HG02870 (cell line): ENCODE results near the gene MPZL1.

ENCODE experiments used
- ATAC-seq: cut with Tn5 transposase; IDR thresholded peaks from one replicate; pipeline ENCODE4 v1.9.1; 2021; ENCODE audit warnings: mild to moderate bottlenecking, moderate library complexity; ENCODE audit not compliant: unreplicated experiment

The MPZL1 gene

GRCh38 chr1:167748906-167749305, 27.1 kb downstream of the MPZL1 start:
- ATAC-seq: no peak

- ATAC-seq: no peak
Observed at GRCh38 chr1:167749741-167750140, 28.0 kb downstream of the MPZL1 start.

DNA sequence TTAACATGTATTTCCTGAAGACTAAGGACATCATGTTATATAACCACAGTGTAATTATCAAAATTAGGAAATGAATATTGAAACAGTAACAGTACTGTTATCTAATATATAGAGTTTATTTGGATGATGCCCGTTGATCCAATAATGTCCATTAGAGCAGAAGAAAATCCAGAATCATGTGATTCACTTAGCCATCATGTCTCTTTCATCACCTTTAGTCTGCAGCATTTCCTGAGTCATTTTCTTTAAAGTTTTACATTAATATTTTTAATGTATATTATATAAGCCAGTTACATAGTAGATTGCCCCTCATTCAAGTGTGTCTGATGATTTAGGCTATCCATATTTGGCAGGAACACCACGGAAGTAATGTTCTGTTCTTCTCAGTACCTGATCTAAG, 28.9 kb downstream of the MPZL1 start:
- no peak for ATAC-seq

DNA sequence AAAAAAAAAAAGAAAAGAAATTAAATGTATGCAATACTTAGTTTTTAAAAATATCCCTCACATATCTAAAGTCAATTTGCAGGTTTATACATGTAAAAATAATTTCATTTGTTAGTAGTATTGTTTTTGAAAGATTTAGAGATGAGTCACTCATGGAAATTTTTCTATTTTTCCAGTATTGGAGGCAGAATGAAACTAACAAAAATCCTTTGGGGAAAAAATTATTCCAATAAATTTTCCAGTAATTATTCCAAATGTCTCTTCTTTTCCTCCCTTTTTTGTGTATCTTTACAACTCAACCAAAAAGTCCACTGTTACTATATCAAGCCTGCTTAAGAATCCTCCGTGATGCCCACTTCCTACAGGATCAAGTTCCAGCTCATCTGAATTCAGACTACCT, 29.9 kb downstream of the MPZL1 start:
- no peak for ATAC-seq

DNA sequence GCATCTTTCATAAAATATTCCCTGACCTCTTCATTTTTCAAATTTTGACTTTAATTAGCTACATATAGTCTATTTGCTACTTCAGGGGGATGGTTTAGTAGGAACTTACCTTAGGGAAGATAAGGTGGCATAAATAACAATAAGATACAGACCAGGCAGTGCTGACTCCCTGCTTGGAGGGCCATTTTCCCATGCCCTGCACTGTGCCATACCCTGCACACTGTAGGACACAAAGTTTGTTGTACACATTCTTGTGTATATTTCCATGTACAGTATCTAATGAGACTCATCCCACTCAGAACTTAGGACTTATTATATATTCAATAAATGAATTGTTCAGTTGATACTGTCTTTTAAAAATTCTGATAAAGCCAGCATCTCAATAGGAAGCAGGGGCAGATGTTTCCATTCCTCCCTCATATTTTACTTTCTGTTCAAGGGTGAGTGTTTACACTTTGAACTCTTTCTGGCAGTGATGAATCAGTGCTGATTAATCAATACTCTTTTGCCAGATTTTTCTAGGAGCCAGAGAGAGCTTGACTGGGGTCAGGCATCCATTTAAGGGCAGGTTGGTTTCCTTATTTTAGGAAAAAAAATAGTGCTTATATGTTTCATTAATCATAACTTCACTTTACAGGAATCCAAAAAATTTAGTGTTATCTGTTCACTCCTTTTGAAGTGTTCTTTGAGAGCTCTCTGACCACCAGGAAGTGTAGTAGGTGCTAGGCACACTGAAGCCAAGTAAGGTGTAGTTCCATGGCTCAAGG, 30.6 kb downstream of the MPZL1 start:
- ATAC-seq: no peak

GRCh38 chr1:167755654-167756053, 33.9 kb downstream of the MPZL1 start:
- ATAC-seq: no peak

DNA sequence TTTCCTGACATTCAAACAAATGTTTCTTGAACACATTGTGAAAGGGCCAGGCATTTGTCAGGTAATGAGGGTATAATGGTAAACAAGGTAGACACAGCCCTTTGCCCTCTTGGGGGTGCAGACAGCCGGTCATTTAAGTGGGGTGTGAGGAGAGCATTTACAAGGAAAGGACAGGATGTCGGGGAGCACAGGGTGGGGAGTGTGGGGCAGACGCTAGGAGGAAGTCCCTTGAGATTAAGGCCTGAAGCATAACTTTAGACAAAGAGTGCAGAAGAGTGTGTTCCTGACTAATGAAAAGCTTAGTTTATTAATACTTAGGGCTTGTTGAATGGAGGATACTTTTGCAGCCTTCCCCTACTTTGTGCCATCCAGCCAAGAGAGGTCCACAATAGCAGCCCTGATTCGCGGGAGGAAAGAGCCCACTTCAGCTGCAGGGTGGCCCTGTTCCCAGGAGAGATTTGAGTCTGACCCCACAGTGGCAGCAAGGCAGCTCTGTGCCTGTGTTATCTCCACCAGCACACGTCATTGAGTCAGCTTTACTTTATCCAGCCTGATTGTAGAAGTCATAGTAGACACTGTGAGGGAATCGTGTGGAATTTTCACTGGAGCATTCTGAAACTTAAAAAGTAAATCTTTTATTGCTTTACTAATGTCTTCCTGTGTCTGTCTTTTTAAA, 35.1 kb downstream of the MPZL1 start:
- no peak for ATAC-seq

- ATAC-seq: no peak
Observed at GRCh38 chr1:167757433-167758309, 35.9 kb downstream of the MPZL1 start.

DNA sequence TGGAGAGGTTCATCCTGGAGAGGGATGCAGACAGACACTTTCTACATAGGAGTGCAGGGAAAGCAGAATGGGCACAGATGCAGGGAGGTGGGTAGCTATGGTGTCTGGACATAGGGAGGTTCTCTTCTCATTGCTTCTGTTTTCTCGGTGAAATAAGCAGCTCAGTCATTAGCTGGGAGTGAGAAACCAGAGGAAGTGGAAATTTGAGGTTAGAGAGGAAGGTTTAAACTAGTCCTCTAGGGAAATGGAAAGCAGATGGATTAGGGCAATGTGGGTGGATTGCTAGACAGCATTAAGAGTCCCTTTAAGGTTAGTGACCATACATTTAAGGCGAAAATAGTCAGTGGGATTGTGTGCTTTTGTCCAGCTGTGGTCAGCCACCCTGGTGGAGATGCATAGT, 39.6 kb downstream of the MPZL1 start:
- no peak for ATAC-seq

DNA sequence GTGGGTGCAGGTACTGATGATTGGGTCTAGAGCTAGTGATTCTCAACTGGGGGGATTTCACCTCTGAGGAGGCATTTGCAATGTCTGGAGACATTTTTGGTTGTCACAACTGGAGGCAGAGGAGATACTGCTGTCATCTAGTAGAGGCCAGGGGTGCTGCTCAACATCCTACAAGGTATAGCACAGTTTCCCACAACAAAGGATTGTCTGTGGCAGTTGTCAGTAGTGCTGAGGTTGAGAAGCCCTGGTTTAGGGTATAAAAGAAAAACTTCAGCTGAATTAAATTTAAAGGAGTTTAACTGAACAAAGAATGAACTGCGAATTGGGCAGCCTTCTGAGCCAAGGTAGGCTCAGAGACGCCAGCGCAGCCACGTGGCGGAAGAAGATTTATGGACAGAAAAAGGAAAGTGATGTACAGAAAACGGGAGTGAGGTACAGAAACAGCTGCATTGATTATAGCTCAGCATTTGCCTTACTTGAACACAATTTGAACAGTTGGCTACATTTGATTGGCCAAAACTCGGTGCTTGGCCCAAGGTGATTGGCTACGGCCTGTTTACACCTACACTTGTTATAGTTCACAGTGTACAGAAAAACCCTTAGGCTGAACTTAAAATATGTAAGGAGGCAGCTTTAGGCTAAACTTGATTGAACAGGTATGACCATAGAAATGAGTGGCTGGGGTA, 40.4 kb downstream of the MPZL1 start:
- no peak for ATAC-seq

- ATAC-seq: no peak
Observed at GRCh38 chr1:167763525-167764220, 41.9 kb downstream of the MPZL1 start.

GRCh38 chr1:167764458-167765330, 42.9 kb downstream of the MPZL1 start:
- ATAC-seq: no peak

DNA sequence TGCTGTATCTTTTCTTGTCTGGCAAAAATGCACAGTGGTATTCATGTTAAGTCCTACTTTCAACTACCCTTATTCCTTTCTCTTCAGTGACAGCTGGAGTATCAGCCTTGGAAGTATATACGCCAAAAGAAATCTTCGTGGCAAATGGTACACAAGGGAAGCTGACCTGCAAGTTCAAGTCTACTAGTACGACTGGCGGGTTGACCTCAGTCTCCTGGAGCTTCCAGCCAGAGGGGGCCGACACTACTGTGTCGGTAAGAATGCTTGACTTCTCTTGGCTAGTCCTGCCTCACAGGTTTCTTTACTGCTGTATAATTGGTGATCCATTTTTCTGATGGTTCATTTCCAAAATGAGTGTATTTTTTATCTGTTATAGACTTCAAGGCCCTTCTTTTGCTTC, 43.7 kb downstream of the MPZL1 start:
- no peak for ATAC-seq

- ATAC-seq: no peak
Observed at GRCh38 chr1:167766538-167766937, 44.8 kb downstream of the MPZL1 start.

- no peak for ATAC-seq
Observed at GRCh38 chr1:167767761-167768160, 46.0 kb downstream of the MPZL1 start.

DNA sequence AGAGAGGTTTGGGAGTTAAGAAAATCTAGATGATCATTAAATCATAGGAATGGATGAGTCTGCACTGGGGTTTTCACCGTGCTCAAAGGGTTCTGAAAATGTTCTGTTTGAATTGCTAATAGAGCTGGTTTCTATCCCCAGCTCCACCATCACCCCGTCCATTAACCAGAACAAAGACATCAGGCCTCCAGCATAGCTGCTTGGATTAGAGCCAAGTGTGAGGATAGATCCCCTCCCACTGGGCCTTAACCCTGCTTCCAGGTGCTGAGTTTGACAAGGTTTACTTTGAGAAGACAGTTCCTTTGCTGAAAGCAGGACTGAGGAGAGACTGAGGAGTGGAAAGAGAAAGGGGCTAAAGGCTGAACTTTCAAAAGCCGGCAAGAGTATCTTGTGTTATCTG, 48.3 kb downstream of the MPZL1 start:
- no peak for ATAC-seq

DNA sequence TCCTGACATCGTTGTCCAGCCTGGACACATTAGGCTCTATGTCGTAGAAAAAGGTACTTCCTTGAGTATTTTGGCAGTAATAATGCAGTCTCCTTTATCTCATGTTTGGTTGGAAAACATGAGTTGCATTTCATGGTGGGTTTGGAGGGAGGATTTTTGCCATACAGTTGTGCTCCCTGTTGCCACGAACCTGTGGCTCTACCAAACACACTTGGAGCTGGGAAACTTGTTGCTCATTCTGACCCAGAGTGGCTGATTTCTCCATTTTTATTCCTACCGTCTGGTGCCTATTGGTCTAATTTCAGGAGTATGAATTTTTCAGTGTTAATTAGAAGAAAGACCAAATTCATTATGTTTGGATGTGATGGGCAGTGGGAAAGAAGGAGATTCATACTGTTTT, 50.7 kb downstream of the MPZL1 start:
- ATAC-seq: no peak

- no peak for ATAC-seq
Observed at GRCh38 chr1:167773516-167773915, 51.7 kb downstream of the MPZL1 start.

DNA sequence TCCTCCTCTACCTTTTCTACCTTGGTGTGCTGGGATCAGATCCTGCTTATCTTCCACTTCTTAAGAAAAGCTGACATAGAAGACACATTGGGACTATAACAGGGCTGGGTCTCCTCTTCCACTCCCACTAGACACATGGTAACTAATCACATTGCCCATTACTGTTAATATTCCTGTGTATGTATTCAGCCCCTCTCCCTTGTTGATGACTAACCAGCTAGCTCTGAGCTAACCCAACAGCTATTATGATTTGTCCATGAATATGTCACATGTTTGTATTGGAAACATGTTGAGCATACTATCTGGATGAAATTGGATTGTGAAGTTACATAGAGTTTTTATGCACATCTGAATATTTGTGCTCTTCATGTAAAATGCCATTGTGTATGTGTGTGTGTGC, 52.9 kb downstream of the MPZL1 start:
- ATAC-seq: no peak

- ATAC-seq: no peak
Observed at GRCh38 chr1:167775178-167775577, 53.4 kb downstream of the MPZL1 start.
